Thyroid gland (tissue), 4 donors: Measurements from ENCODE around the gene SLC9A7.

Experiments used
- CTCF ChIP-seq, 6 experiments: fragments of 200-600 bp in 3 of 6; fragments of 450-650 bp in 3 of 6; sonication (generic) in 3 of 6; IDR thresholded peaks; one replicate each; pipeline ENCODE4 v1.5.1; 2016 to 2019; ENCODE audit warnings: antibody characterized with exemption in 6 of 6, mild to moderate bottlenecking in 2 of 6, inconsistent platforms in 1 of 6, moderate library complexity in 1 of 6
- POLR2A ChIP-seq, 2 donors: fragments of 450-650 bp; IDR thresholded peaks; one replicate each; pipeline ENCODE4 v1.6.1; 2017; ENCODE audit warnings: antibody characterized with exemption in 2 of 2, mild to moderate bottlenecking in 2 of 2, moderate library complexity in 1 of 2

GRCh38 chrX:46582966-46583365 is 176.0 kb downstream of the SLC9A7 start:
- TF ChIP-seq CTCF (IDR thresholded peaks at IDR 0.05) = no peak
- TF ChIP-seq POLR2A (IDR thresholded peaks at IDR 0.05) = no peak
